ENCODE data around the gene KCTD16. TPM values are rescaled to one million over a fixed set of nuclear protein-coding genes. Genes with fewer than 3 reads are reported as not detected.

Gene KCTD16
- polyA plus RNA-seq, 1 donor (not counting 4 experiments of a cell fraction or from before 2014, with no cell fraction given), result 0.04 TPM

DNA sequence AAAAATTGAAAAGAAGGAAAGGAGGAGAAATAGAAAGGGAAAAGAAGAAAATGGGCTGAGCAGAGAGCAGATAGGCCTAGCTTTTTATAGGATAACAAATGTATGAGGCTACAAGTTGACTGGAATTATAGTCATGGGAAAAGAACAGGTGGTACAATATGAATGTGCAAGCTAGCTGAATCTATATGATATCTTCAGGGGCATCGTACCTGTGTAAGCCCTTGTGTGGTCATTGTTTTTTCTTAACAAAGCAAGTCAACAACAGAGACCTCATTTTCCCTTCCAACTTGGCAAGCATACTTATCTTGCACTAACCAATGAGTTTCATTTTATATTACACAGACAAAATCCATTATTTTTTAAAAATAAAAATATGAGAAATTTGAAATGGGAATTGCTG is 259.2 kb downstream of the KCTD16 start:
- H3K79me2 ChIP-seq (ENCODE audit: control insufficient read depth, insufficient read depth, low read length), result no peaks in the 10 kb centered on the region
- H3K9me3 ChIP-seq (ENCODE audit: control insufficient read depth, low read depth, low read length), result no peaks in the 10 kb centered on the region
- FAIRE-seq (no peak), DNase-seq (ENCODE audit: low read depth, low spot score) (no peak)
- no peaks in the 10 kb centered on the region for H3K36me3 ChIP-seq (ENCODE audit: control insufficient read depth in 2 of 2, extremely low read depth in 1 of 2, insufficient read depth in 2 of 2, low read length in 2 of 2)
- H3K4me2 ChIP-seq (ENCODE audit: control insufficient read depth, extremely low read depth, insufficient read depth, low read depth, low read length), result no peak overlapping the region
- TF ChIP-seq CTCF (optimal IDR thresholded peaks at IDR 0.05 in 1 of 3, IDR thresholded peaks at IDR 0.05 in 1 of 3, conservative IDR thresholded peaks at IDR 0.05 in 1 of 3; ENCODE audit: extremely low read depth in 1 of 3, insufficient read depth in 2 of 3, low read length in 3 of 3) (no peak), EZH2 (IDR thresholded peaks at IDR 0.05; ENCODE audit: low read length) (no peak)
- H2AFZ ChIP-seq (ENCODE audit: control insufficient read depth, low read length), result no peak overlapping the region
- H3K27me3 ChIP-seq (ENCODE audit: control insufficient read depth, extremely low read depth, insufficient read depth, low read length), result no peaks in the 10 kb centered on the region
- H3K4me1 ChIP-seq (ENCODE audit: control insufficient read depth, extremely low read depth, insufficient read depth, low read length), result no peaks in the 10 kb centered on the region
- dilution Hi-C loops (cut with MboI; ENCODE audit: extremely low pct_ligation_motif_present, low sequenced_read_pairs), result no loop called here
- H4K20me1 ChIP-seq (ENCODE audit: control insufficient read depth, extremely low read depth, insufficient read depth, low read length), result no peaks in the 10 kb centered on the region
- no peak overlapping the region for H3K4me3 ChIP-seq (ENCODE audit: control insufficient read depth in 2 of 3, extremely low read depth in 1 of 3, insufficient read depth in 2 of 3, low read depth in 1 of 3, low read length in 3 of 3)
- no peak overlapping the region for H3K27ac ChIP-seq (ENCODE audit: control insufficient read depth, insufficient read depth, low read length)
- no peaks in the 10 kb centered on the region for H3K9me1 ChIP-seq (ENCODE audit: control insufficient read depth, extremely low read depth, insufficient read depth, low read length)
- no peak overlapping the region for H3K9ac ChIP-seq (ENCODE audit: control insufficient read depth, extremely low read depth, insufficient read depth, low read length)

- Histone ChIP-seq H3K9ac (ENCODE audit: control insufficient read depth, extremely low read depth, insufficient read depth, low read length) (no peak overlapping the region), H3K36me3 (ENCODE audit: control insufficient read depth in 2 of 2, extremely low read depth in 1 of 2, insufficient read depth in 2 of 2, low read length in 2 of 2) (no peaks in the 10 kb centered on the region), H3K9me3 (ENCODE audit: control insufficient read depth, low read depth, low read length) (no peaks in the 10 kb centered on the region), H3K9me1 (ENCODE audit: control insufficient read depth, extremely low read depth, insufficient read depth, low read length) (no peaks in the 10 kb centered on the region), H3K27ac (ENCODE audit: control insufficient read depth, insufficient read depth, low read length) (no peak overlapping the region), H3K79me2 (ENCODE audit: control insufficient read depth, insufficient read depth, low read length) (no peaks in the 10 kb centered on the region), H4K20me1 (ENCODE audit: control insufficient read depth, extremely low read depth, insufficient read depth, low read length) (no peaks in the 10 kb centered on the region), H3K4me1 (ENCODE audit: control insufficient read depth, extremely low read depth, insufficient read depth, low read length) (no peaks in the 10 kb centered on the region), H3K4me2 (ENCODE audit: control insufficient read depth, extremely low read depth, insufficient read depth, low read depth, low read length) (no peak overlapping the region), H2AFZ (ENCODE audit: control insufficient read depth, low read length) (no peak overlapping the region), H3K27me3 (ENCODE audit: control insufficient read depth, extremely low read depth, insufficient read depth, low read length) (no peaks in the 10 kb centered on the region), H3K4me3 (ENCODE audit: control insufficient read depth in 2 of 3, extremely low read depth in 1 of 3, insufficient read depth in 2 of 3, low read depth in 1 of 3, low read length in 3 of 3) (no peak overlapping the region)
- DNase-seq (ENCODE audit: low read depth, low spot score), result no peak
- FAIRE-seq, result no peak
- dilution Hi-C loops (cut with MboI; ENCODE audit: extremely low pct_ligation_motif_present, low sequenced_read_pairs), result no loop called here
- TF ChIP-seq CTCF (optimal IDR thresholded peaks at IDR 0.05 in 1 of 3, IDR thresholded peaks at IDR 0.05 in 1 of 3, conservative IDR thresholded peaks at IDR 0.05 in 1 of 3; ENCODE audit: extremely low read depth in 1 of 3, insufficient read depth in 2 of 3, low read length in 3 of 3), result no peak
- no peak for TF ChIP-seq EZH2 (IDR thresholded peaks at IDR 0.05; ENCODE audit: low read length)
Measured at GRCh38 chr5:144433140-144433822, 262.6 kb downstream of the KCTD16 start.
